OCI-LY3 (cell line): ENCODE measurements around the gene MTHFS.
"Not testable (repeated sequence)": the region's sequence is repeated elsewhere in the genome, so short reads cannot be mapped to it uniquely, and the experiment has no call there.

Experiments used
- H2AFZ ChIP-seq: fragments of 200-600, 300-600 bp; shearing (Covaris generic); 2 replicates; pipeline ENCODE4 v1.6.0; 2014; ENCODE audit warnings: antibody characterized with exemption, low read depth, low read length
- H3K27ac ChIP-seq: fragments of 200-600, 300-600 bp; sonication (generic); 2 replicates; pipeline ENCODE4 v1.5.1; 2014; ENCODE audit warnings: mild to moderate bottlenecking, low read length, moderate library complexity, mixed read lengths
- H3K27me3 ChIP-seq: fragments of 200-600, 300-600 bp; sonication (generic); 2 replicates; pipeline ENCODE4 v1.6.1; 2014; ENCODE audit warnings: low read depth, low read length, mixed read lengths
- H3K36me3 ChIP-seq: fragments of 200-600, 300-600 bp; sonication (generic); replicated peaks from 2 replicates; pipeline ENCODE3; 2014; ENCODE audit warnings: low read depth, low read length, mixed read lengths
- H3K4me1 ChIP-seq: fragments of 300-600, 200-600 bp; sonication (generic); 2 replicates; pipeline ENCODE4 v1.6.1; 2014; ENCODE audit warnings: low read length, mixed read lengths
- H3K4me2 ChIP-seq: fragments of 200-600, 300-600 bp; sonication (generic); 2 replicates; pipeline ENCODE4 v1.6.1; 2014; ENCODE audit warnings: low read length, mixed read lengths
- H3K4me3 ChIP-seq: fragments of 300-600, 200-600 bp; sonication (generic); 2 replicates; pipeline ENCODE4 v1.5.1; 2014; ENCODE audit warnings: antibody characterized with exemption, mild to moderate bottlenecking, low read length, moderate library complexity
- H3K79me2 ChIP-seq: fragments of 300-600, 200-600 bp; shearing (Covaris generic); 2 replicates; pipeline ENCODE4 v1.6.1; 2014; ENCODE audit warnings: mild to moderate bottlenecking, low read length, mixed read lengths
- H3K9ac ChIP-seq: fragments of 300-600, 200-600 bp; shearing (Covaris generic); 2 replicates; pipeline ENCODE4 v1.6.0; 2014; ENCODE audit warnings: mild to moderate bottlenecking, low read length, moderate library complexity
- H3K9me3 ChIP-seq: fragments of 200-600, 300-600 bp; shearing (Covaris generic); 2 replicates; pipeline ENCODE4 v1.6.1; 2014; ENCODE audit warnings: low read length, mixed read lengths; ENCODE audit not compliant: insufficient read depth
- H4K20me1 ChIP-seq: fragments of 200-600, 300-600 bp; sonication (generic); 2 replicates; pipeline ENCODE4 v1.6.1; 2016; ENCODE audit warnings: low read length, mixed read lengths; ENCODE audit not compliant: insufficient read depth
- EZH2phosphoT487 ChIP-seq: fragments of 200-600 bp; shearing (Covaris generic); IDR thresholded peaks from 2 replicates; pipeline ENCODE4 v1.6.1; 2018; ENCODE audit warnings: antibody characterized with exemption, mixed run types, low read depth
- TF ChIP-seq, protein P1 (sequence below): fragments of 200-600, 300-600 bp; sonication (generic); IDR thresholded peaks from 2 replicates; pipeline ENCODE4 v1.5.1; 2014; ENCODE audit warnings: antibody characterized with exemption, low read length, low read depth

Gene MTHFS

DNA sequence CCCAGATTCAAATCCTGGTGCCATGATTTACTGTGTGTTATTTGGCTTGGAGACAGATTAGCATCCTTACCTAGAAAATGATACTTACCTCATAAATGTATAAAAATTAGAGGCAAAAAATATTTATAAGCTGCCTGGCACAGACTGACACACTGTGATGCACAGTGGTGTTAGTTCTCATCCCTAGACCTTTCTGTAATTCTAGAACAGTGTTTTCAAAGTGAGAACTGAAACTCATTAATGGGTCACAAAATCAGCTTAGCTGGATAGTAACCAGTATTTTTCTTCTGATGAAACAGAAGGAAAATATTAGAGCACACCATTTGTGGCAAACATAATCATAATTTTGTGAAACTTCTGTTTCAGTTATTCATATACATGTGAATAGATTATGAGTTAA lies 17.9 kb upstream of the MTHFS start:
- H3K36me3 ChIP-seq = peaks cover 94% of the 10 kb centered on the region
- H3K27me3 ChIP-seq = no peaks in the 10 kb centered on the region
- TF ChIP-seq, protein P1, sequence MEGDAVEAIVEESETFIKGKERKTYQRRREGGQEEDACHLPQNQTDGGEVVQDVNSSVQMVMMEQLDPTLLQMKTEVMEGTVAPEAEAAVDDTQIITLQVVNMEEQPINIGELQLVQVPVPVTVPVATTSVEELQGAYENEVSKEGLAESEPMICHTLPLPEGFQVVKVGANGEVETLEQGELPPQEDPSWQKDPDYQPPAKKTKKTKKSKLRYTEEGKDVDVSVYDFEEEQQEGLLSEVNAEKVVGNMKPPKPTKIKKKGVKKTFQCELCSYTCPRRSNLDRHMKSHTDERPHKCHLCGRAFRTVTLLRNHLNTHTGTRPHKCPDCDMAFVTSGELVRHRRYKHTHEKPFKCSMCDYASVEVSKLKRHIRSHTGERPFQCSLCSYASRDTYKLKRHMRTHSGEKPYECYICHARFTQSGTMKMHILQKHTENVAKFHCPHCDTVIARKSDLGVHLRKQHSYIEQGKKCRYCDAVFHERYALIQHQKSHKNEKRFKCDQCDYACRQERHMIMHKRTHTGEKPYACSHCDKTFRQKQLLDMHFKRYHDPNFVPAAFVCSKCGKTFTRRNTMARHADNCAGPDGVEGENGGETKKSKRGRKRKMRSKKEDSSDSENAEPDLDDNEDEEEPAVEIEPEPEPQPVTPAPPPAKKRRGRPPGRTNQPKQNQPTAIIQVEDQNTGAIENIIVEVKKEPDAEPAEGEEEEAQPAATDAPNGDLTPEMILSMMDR = no peak
- TF ChIP-seq EZH2phosphoT487 = no peak

GRCh38 chr15:79909556-79910335 lies 12.9 kb upstream of the MTHFS start:
- H3K27ac ChIP-seq = peak overlapping the region; percentile 90
- peak overlapping the region; percentile 38; the same call in 1 of the 2 replicates for H3K9ac ChIP-seq
- H2AFZ ChIP-seq, H3K27me3 ChIP-seq, H4K20me1 ChIP-seq: not testable (repeated sequence)
- peaks cover 84% of the 10 kb centered on the region for H3K36me3 ChIP-seq
- peaks cover 71% of the 10 kb centered on the region for H3K79me2 ChIP-seq
- peaks cover 46% of the 10 kb centered on the region for H3K9me3 ChIP-seq
- peak overlapping the region; percentile 36 for H3K4me3 ChIP-seq
- peaks cover 24% of the 10 kb centered on the region for H3K4me1 ChIP-seq
- peak overlapping the region; percentile 58 for H3K4me2 ChIP-seq

More for the DNA sequence above, 17.9 kb upstream of the MTHFS start:
- H3K9me3 ChIP-seq = peaks cover 76% of the 10 kb centered on the region
- H3K4me1 ChIP-seq = peaks cover 10% of the 10 kb centered on the region
- H3K4me2 ChIP-seq = no peak overlapping the region
- no peak overlapping the region for H2AFZ ChIP-seq
- H4K20me1 ChIP-seq = no peaks in the 10 kb centered on the region
- no peak overlapping the region for H3K4me3 ChIP-seq
- H3K9ac ChIP-seq = no peak overlapping the region
- no peak overlapping the region for H3K27ac ChIP-seq
- peaks cover 65% of the 10 kb centered on the region for H3K79me2 ChIP-seq

- H3K9me3 ChIP-seq = peaks cover 10% of the 10 kb centered on the region; the same call in 1 of the 2 replicates
- no peak for TF ChIP-seq EZH2phosphoT487
Observed at GRCh38 chr15:79904271-79904670, 7.5 kb upstream of the MTHFS start.

DNA sequence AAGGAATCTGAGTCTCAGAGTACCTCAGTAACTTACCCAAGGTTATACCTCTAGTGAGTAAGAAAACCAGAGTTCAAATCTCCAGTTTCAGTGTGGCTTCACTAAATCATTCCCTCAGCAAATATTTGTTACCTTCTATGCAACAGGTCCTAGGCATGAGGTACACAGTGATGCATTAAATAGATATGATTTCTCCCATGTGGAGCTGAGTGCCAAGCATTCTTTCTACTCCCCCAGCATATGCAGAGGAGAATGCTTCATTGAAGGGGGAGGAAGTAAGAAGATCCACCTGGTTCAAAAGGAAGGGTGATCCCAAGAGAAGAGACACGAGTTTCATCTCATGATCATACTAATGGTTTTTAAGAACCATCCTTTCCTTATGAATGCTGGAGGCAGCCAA lies 6.8 kb upstream of the MTHFS start:
- Histone ChIP-seq H3K4me1 (peaks cover 49% of the 10 kb centered on the region), H4K20me1 (no peaks in the 10 kb centered on the region), H3K36me3 (peaks cover 41% of the 10 kb centered on the region), H3K4me2 (no peak overlapping the region), H3K9ac (no peak overlapping the region), H3K9me3 (peaks cover 4% of the 10 kb centered on the region; the same call in 1 of the 2 replicates), H2AFZ (no peak overlapping the region), H3K79me2 (peaks cover 49% of the 10 kb centered on the region), H3K27ac (no peak overlapping the region), H3K27me3 (no peaks in the 10 kb centered on the region), H3K4me3 (no peak overlapping the region)
- no peak for TF ChIP-seq EZH2phosphoT487
- TF ChIP-seq, protein P1 = no peak

More at GRCh38 chr15:79904271-79904670, 7.5 kb upstream of the MTHFS start:
- no peak overlapping the region for H2AFZ ChIP-seq
- no peak overlapping the region for H3K27ac ChIP-seq
- H4K20me1 ChIP-seq = no peaks in the 10 kb centered on the region
- H3K27me3 ChIP-seq = no peaks in the 10 kb centered on the region
- peaks cover 48% of the 10 kb centered on the region for H3K36me3 ChIP-seq
- no peak overlapping the region for H3K9ac ChIP-seq
- peaks cover 52% of the 10 kb centered on the region for H3K4me1 ChIP-seq
- no peak overlapping the region for H3K4me2 ChIP-seq
- H3K79me2 ChIP-seq = peaks cover 55% of the 10 kb centered on the region
- no peak overlapping the region for H3K4me3 ChIP-seq

DNA sequence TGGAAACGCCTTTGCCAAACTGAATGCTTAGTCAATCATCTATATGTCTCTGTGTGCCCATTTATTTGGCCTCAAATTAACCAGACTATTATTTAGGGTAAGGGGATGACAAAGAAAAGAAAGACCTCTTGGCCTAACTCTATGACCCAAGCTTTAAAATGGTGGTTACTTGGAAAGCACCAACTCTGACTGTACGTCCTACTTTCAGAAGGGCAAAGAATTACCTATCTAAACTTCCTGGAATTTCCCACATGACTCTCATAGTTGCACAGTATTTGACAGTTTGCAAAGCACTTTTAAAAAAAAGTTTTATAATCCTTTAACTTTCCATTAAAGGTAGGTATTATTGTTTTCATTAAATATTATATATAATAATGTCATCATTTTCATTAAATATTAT lies 6.3 kb upstream of the MTHFS start:
- no peak overlapping the region for H3K4me3 ChIP-seq
- no peak overlapping the region for H3K27ac ChIP-seq

More for the DNA sequence above, 6.3 kb upstream of the MTHFS start:
- Histone ChIP-seq H3K9me3 (0 out of 2 replicates have a peak, but pooled peaks cover 4% of the 10 kb centered on the region), H3K79me2 (peaks cover 47% of the 10 kb centered on the region), H2AFZ (no peak overlapping the region), H3K9ac (no peak overlapping the region), H3K27me3 (no peaks in the 10 kb centered on the region), H3K4me1 (peaks cover 51% of the 10 kb centered on the region), H3K4me2 (0 out of 2 replicates have a peak overlapping the region, but pooled peaks have one; percentile 11), H4K20me1 (no peaks in the 10 kb centered on the region), H3K36me3 (peaks cover 39% of the 10 kb centered on the region)
- TF ChIP-seq, protein P1 = no peak
- TF ChIP-seq EZH2phosphoT487 = no peak
